HG03175 (cell line): Measurements from ENCODE around the gene OVOL1.
"Not testable (repeated sequence)": the region's sequence is repeated elsewhere in the genome, so short reads cannot be mapped to it uniquely, and the experiment has no call there.

Experiments
- ATAC-seq: cut with Tn5 transposase; IDR thresholded peaks from one replicate; pipeline ENCODE4 v1.9.1; 2021; ENCODE audit warnings: mild to moderate bottlenecking, moderate library complexity; ENCODE audit not compliant: unreplicated experiment

OVOL1 gene

DNA sequence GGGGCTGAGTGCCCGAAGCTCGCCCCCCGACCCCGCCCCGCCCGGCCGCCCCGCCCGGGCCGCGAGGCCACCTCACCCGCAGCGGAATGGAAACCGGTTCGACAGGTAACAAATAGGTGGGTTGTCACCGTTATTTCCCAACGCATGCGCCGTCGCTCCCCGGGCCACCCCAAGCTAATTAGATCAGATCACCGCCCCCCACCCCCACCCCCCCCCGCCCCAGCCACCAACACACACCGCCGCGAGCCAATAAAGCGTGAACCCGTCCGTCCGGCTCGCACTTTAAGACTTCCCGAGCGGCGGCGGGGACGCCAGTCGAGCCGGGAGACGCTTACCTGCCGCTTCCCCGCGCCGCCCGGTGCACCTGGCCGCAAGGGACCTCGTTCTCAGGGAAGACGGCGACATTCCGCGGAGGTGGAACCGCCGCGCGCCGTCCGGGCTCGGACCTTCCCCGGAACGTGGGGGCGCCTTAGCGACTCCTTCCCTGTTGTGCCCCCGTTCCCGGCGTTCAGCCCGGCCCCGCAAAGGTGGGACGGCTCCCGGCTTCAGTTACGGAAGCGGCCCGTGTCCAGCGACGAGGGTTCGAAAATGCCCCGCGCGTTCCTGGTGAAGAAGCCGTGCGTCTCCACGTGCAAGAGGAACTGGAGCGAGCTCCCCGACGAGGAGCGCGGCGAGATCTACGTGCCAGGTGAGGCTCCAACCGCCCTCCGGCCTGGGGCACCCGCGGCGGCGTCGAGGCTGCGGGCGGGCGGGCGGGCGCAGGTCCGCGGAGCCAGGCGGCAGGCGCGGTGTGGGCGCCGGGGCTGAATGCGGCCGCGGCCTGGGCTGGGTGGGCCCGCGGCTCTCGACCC is at the start of gene OVOL1:
Gene OVOL1, plus strand, starts transcription at position 278 of the 851 bp plus-strand sequence. Its CDS starts 311 bp downstream, at position 589.
- no peak for ATAC-seq

DNA sequence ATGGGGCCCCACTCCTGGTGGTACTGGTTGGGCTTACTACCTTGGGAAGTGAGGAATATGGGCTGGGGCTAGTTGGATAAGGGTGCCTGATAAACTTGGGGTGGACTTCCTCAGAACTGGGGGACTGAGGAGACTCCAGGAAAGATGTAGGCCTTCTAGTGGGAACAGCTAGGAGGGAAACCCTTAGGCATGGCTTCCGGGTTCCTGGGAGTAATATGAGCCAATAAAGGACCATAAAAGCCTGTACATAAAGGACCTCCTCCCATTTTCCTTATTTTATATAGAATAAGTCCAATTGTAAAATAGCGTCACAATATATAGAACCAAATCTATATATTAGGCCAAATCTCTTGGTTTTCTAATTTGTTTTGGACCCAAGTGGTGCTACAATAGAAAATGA is 47.8 kb upstream of the OVOL1 start:
- no peak for ATAC-seq

DNA sequence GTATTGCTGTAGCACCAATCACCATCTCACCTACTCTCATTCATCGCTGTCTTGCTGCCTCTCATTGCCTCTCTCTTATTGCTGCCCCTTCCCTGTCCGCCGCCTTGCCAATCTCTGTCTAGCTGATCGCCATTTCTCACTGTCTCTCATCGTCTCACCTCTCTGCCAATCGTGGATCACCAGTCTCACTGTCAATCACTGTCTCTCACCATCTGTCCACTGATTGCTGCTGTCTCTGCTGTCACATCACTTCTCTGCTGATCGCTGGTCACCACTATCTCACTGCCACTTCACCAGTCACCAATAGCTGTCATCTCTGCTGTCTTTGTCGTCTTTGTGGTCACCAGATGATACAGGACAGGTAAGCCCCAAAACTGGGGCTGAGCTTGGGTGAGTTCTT is 45.7 kb upstream of the OVOL1 start:
- ATAC-seq: no peak

DNA sequence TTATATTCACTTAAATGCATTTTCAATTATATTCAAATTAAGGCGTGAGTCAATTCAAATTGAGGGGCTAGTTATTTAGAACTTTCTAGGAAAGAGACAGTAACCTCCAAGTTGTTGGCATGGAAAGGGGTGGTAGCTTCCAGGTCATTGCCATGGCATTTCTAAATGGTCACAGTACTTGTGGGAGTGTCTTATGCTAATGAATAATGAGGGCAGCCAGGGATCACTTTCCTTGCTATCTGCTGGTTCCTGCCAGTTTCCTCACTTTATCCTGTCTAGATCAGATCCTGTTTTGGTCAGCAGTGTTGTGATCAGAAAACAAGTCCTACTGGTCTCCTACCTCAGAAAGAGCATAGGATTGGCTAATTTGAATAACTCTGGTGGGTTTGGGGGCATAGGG is 44.5 kb upstream of the OVOL1 start:
- no peak for ATAC-seq

DNA sequence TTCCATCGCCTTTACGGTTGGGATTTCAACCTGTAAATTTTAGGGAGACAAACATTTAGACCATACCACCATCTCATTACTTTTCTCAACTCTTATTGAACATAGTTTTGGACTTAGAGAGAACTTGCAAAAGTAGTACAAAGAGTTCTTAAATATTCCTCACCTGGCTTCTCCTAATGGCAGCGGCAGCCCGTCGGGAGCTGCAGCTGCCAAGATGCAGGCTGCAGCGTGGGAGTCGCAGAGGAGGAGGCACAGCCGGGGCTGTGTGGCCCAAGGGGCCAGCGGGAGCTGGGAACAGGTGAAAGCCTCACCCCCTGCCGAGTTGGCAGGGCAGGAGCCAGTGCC is 43.2 kb upstream of the OVOL1 start:
- ATAC-seq: no peak

DNA sequence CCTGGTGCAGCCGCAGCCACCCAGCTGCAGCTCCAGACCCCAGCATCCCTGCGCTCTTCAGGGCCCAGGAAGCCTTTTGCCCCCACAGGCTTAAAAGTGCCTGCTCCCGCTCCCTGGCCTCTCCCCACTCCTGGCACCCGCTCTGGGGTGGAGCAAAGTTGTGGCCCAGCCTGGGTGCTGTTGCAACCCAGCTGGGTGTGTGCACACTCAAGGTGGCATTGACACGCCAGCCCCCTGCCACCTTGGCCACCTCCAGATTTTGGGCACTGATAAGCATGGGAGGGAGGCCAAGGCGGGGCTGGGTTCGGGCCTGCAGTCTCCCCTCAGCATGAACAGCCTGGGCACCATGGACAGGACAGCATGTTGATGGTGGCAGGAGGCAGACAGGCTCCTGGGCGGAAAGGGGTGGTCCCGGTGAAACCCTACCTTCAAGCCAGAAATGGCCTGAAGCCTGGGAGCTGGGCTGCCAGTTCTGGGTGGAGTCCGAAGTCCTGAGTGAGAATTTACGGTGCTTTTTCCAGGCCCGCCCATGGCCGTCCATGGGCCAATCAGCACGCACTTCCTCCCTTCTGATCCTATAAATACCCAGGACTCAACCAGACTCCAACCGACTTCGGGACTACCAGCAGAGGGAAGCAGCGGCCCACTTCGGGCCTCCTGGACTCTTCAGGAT is 42.7 kb upstream of the OVOL1 start:
- ATAC-seq: no peak

DNA sequence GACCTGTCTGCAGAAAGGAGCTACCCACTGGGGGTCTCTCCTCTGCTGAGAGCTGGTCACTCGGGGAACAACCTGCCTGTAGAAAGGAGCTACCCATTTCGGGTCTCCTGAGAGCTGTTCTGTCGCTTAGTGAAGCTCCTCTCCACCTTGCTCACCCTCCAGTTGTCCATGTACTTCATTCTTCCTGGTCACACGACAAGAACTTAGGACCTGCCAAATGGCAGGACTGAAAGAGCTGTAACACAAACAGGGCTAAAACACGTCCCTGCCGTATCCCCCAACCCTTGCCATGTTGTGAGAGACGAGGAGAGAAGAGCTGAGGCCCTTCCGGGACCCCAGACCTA is 42.2 kb upstream of the OVOL1 start:
- no peak for ATAC-seq

DNA sequence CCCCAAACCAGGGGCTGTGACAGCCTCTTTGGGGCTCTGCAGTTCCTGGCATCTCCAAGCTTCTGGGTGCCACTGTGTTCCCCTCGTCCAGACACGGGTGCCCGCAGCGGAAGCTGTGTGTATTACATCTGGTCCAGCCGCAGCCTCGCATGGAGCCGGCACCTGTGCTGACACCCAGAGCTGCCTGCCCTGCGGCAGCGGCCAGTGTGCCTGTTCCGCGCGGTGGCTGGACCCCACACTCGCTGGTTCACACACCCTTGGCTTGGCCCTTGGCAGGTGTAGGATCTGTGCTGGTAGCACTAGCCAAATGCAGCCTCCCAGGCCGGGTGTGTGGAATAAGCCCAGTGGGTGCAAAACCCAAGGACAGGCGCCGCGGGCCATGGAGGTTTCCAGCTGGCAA is 41.8 kb upstream of the OVOL1 start:
- no peak for ATAC-seq

DNA sequence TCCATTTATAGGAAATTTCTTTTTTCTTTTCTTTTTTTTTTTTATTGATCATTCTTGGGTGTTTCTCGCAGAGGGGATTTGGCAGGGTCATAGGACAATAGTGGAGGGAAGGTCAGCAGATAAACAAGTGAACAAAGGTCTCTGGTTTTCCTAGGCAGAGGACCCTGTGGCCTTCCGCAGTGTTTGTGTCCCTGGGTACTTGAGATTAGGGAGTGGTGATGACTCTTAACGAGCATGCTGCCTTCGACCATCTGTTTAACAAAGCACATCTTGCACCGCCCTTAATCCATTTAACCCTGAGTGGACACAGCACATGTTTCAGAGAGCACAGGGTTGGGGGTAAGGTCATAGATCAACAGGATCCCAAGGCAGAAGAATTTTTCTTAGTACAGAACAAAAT is 24.7 kb upstream of the OVOL1 start:
- ATAC-seq: not testable (repeated sequence)

DNA sequence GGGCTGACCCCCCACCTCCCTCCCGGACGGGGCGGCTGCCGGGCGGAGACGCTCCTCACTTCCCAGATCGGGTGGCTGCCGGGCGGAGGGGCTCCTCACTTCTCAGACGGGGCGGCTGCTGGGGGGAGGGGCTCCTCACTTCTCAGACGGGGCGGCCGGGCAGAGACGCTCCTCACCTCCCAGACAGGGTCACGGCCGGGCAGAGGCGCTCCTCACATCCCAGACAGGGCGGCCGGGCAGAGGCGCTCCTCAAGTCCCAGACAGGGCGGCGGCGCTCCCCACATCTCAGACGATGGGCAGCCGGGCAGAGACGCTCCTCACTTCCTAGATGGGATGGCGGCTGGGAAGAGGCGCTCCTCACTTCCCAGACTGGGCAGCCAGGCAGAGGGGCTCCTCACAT is 24.0 kb upstream of the OVOL1 start:
- not testable (repeated sequence) for ATAC-seq

DNA sequence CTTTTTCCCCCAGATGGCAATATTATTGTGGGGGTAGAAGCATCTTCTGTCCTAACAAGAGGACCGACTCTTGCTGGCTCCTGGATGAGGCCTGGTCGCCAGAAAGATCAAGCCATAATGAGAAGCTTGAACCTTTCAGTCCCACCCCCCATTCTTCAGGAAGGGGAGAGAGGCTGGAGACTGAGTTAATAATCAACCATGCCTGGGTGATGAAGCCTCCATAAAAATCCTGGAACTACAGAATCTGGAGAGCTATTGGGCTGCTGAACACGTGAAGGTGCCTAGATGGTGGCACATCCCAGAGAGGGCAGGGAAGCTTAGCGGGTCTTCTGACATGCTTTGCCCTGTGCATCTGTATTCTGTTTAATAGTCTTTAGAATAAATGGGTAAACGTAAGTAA is 22.4 kb upstream of the OVOL1 start:
- ATAC-seq: no peak

DNA sequence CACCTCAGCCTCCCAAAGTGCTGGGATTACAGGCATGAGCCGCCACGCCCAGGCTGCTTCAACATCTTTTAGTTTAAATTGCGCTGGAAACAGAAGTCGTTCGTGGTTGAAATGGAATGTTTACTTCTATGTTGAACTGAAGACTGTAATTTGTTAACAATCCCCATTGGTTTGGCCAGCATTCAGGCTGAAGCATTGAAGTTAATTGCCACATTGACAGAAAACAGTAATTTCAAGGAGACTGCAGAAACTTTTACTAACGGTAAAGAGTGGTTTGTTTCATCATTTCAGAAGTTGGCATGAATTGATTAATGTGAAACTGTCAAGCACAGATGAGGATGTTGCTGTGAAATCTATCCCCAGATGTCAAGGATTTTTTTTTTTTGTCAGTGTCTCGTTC is 20.3 kb upstream of the OVOL1 start:
- ATAC-seq: no peak

DNA sequence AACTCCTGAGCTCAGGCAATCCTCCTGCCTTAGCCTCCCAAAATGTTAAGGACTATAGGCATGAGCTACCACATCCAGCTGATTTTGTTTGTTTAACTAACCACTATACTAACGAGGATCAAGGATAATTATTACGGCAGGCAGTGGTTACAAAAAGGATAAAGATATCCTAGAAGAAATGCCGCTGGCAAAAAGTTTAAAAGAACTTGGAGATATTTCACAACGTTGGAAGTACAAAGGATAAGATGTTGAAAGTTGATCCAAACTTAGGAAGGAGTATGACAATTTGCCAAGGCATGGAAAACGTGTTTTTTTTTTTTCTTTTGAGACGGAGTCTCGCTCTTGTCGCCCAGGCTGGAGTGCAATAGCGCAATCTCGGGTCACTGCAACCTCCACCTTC is 19.5 kb upstream of the OVOL1 start:
- no peak for ATAC-seq

DNA sequence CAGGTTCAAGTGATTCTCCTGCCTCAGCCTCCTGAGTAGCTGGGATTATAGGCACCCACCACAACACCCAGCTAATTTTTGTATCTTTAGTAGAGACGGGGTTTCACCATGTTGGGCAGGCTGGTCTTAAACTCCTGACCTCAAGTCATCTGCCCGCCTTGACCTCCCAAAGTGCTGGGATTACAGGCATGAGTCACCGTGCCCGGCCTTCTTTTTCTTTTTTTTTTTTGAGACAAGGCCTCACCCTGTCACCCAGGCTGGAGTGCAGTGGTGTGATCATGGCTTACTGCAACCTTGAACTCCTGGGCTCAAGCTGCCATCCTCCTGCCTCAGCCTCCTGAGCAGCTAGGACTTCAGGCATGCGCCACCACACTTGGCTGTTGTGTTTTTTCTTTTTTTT is 19.1 kb upstream of the OVOL1 start:
- not testable (repeated sequence) for ATAC-seq

DNA sequence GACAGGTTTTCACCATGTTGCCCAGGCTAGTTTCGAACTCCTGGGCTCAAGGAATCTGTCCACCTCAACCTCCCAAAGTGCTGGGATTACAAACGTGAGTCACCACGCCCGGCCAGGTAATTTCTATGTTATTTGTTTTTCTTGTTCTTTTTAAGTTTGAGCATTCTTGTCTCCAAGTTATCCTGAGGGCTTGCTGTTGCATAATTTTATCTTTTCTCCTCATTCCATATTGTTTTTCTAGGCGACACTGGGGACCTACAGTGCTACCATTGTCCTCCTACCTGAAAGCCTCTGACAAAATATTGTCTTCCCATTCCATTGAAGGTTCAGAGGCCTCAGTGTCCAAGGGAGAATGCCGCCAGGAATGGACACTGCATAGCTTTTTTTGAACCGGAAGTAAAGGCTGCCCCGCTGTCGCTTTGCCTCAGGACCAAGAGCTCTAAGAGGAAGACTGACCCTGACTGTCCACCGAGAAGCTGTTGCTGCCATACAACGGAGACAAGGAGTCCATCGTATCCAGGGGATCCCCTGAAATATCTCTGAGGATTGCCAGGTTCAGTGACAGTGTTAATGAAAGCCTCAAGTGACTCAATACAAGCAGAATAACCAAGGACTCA is 15.8 kb upstream of the OVOL1 start:
- ATAC-seq: no peak

DNA sequence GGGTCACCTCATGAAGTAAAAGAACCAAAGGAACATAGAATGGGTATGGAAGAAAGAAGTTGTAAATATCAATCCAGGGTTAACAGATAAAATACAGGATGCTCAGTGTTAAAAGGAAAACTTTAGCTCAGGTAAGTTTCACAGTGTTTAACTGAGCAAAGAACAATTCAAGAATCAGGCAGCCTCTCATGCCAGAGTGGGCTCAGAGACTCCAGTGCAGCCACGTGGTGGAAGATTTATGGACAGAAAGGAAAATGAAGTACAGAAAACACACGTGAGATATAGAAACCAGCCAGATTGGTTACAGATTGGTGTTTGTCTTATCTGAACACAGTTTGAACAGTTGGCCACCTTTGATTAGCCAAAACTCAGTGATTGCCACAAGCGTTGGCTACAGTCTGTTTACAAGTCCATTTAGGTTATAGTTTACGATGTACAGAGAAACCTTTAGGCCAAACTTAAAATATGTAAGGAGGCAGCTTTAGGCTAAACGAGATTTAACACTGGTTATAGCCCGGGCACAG is 15.2 kb upstream of the OVOL1 start:
- no peak for ATAC-seq

DNA sequence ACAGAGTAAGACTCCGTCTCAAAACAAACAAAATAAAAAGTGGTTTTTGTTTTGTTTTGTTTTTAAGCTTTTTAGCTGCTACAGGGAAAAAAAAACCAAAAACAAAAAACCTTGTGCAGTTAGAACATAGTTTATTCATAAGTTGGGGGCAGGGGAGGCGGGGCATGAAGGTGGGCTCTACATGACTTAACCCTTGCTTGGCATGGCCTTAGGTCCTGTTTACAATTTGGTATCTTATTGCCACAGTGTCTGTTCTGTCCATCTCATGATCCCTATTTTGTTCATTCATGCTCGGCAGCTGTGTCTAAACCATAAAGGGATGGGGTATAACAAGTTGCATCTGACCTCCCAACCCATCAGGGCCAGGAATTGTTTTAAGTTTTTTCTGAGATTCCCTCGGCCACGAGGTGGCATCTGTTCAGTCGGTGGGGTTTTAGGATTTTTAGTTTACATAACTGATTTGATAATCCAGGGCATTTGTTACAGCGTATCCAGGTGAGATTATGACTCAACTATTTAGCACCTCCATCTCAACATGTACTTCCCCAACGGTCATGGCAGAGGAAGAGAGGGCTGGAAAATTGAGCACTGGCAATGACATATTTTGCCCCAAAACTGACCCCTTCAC is 13.0 kb upstream of the OVOL1 start:
- no peak for ATAC-seq

DNA sequence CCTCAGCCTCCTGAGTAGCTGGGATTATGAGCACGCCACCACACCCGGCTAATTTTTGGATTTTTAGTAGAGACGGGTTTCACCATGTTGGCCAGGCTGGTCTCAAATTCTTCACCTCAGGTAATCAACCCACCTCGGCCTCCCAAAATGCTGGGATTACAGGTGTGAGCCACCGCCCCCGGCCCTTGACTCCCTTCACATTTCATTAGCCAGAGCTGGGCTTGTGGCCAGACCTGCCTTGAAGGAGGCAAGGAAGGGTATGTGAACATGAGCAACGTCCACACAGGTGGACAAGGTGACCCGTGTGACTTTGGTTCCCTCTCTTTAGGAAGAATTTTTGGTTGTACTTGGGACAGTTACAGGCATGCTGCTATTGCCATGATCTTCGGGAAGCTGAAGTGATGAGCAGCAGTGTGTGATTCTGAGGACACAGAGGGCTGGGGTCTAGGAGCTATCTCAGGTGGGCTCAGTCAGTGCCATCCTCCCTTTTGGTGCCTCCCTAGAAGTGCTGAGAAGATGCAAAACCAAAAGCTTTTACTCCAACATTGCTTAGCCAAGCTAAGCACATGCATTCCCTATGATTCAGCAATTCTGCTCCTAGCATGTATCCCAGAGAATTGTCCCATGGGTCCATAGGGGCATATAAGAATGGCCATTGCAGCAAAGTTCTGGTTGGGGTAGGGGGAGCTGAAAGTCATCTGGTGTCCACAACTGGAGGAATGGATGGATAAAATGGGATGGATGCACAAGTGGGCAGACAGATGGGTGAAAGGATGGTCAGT is 12.1 kb upstream of the OVOL1 start:
- ATAC-seq: no peak

DNA sequence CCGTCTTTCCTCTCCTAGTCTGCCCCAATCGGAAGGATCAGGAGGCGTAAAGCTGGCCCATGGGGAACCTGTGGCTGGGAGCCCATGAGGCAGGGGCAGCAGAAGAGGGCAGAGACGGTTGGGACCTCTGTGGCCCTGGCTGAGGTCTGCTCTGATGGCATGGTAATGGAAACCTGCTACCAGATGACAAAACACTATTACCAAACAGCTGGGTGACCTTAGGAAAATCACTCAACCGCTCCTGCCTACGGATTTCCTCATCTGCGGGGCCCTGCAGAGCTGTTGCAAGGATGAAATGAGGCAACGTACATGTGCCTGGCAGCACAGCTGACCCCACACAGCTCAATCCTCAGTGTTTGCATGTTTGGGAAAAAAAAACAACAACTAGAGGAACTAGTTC is 10.7 kb upstream of the OVOL1 start:
- ATAC-seq: no peak

DNA sequence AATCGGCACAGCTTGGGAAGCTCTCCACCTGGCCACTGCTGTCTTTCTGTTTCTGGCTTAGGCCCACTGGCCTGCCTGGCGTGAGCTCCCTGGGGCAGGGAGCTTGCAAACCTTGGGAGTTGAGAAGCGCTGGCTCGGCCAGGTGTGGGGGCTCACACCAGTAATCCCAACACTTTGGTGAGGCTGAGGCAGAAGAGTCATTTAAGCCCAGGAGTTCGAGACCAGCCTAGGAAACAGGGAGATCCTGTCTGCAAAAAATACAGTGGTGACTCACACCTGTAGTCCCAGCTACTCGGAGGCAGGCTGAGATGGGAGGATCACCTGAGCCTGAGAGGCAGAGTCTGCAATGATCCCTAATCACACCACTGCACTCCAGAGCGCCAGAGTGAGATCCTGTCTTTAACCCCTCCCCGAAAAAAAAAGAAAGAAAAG is 10.1 kb upstream of the OVOL1 start:
- no peak for ATAC-seq

DNA sequence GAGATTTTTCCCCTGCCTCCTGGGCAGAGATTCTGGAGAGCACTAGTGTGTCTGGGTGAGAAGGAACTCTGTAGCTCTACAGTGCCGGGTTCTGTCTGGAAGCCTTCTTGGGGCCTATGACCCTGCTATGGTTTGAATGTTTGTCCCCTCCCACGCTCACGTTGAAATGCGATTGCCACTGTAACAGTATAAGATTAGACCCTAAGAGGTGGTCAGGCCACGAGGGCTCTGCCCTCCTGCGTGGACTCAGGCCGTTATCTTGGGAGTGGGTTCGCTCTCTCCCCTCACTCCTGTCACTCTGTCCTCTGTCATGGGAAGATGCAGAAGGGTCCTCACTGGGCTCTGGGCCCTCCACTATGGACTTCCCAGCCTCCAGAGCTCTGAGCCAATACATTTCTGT is 9.6 kb upstream of the OVOL1 start:
- no peak for ATAC-seq
